Gastroesophageal sphincter (tissue), 3 donors: ENCODE measurements around the gene IPO5.

Experiments used
- CTCF ChIP-seq, 4 experiments: fragments of 200-600 bp in 2 of 4; fragments of 450-650 bp in 2 of 4; sonication (generic) in 1 of 4; IDR thresholded peaks; one replicate each; pipeline ENCODE4 v1.5.1; 2017 to 2019; ENCODE audit warnings: antibody characterized with exemption in 4 of 4, mild to moderate bottlenecking in 2 of 4, moderate library complexity in 2 of 4
- POLR2A ChIP-seq, 2 donors: fragments of 450-650 bp; IDR thresholded peaks; one replicate each; pipeline ENCODE4 v1.6.1; 2017; ENCODE audit warnings: antibody characterized with exemption in 2 of 2, mild to moderate bottlenecking in 2 of 2, moderate library complexity in 1 of 2
- POLR2AphosphoS5 ChIP-seq: sonication (generic); formaldehyde crosslinking; IDR thresholded peaks from one replicate; pipeline ENCODE4 v1.6.1; 2017; ENCODE audit warnings: antibody characterized with exemption

GRCh38 chr13:98050041-98050466 lies 96.6 kb downstream of the IPO5 start:
- TF ChIP-seq POLR2A (IDR thresholded peaks at IDR 0.05), result no peak
- no peak for TF ChIP-seq CTCF (IDR thresholded peaks at IDR 0.05)
- no peak for TF ChIP-seq POLR2AphosphoS5
